ENCODE results near the gene ZCCHC10.
"Not testable (repeated sequence)": the region's sequence is repeated elsewhere in the genome, so short reads cannot be mapped to it uniquely, and the experiment has no call there.

Gene ZCCHC10

GRCh38 chr5:132976852-132977251, 49.5 kb downstream of the ZCCHC10 start:
- no peak for DNase-seq (ENCODE audit: low spot score)

GRCh38 chr5:132972436-132972828, 53.9 kb downstream of the ZCCHC10 start:
- not testable (repeated sequence) for DNase-seq (ENCODE audit: low spot score)

GRCh38 chr5:132971483-132972435, 54.6 kb downstream of the ZCCHC10 start:
- no peak for DNase-seq (ENCODE audit: low spot score)

GRCh38 chr5:132965120-132965519, 61.2 kb downstream of the ZCCHC10 start:
- DNase-seq (ENCODE audit: low spot score): no peak

- DNase-seq (ENCODE audit: low spot score): peak; percentile 97
Measured at GRCh38 chr5:132963171-132964104, 62.9 kb downstream of the ZCCHC10 start, which contains the start of gene AFF4. AFF4 (minus strand) TSS chr5:132963634; CDS start chr5:132937189, 26,445 bp downstream.

- peak; percentile 40 for DNase-seq (ENCODE audit: low spot score)
Measured at GRCh38 chr5:132962429-132963021, 63.8 kb downstream of the ZCCHC10 start.

GRCh38 chr5:132961887-132962286, 64.5 kb downstream of the ZCCHC10 start:
- no peak for DNase-seq (ENCODE audit: low spot score)

- not testable (repeated sequence) for DNase-seq (ENCODE audit: low spot score)
Measured at GRCh38 chr5:132961123-132961815, 65.1 kb downstream of the ZCCHC10 start.

- not testable (repeated sequence) for DNase-seq (ENCODE audit: low spot score)
Measured at GRCh38 chr5:132956166-132956799, 70.1 kb downstream of the ZCCHC10 start.

GRCh38 chr5:132953710-132954109, 72.6 kb downstream of the ZCCHC10 start:
- no peak for DNase-seq (ENCODE audit: low spot score)

- DNase-seq (ENCODE audit: low spot score): no peak
Measured at GRCh38 chr5:132952829-132953228, 73.5 kb downstream of the ZCCHC10 start.

- no peak for DNase-seq (ENCODE audit: low spot score)
Measured at GRCh38 chr5:132951897-132952296, 74.5 kb downstream of the ZCCHC10 start.

GRCh38 chr5:132949136-132949535, 77.2 kb downstream of the ZCCHC10 start:
- DNase-seq (ENCODE audit: low spot score): no peak

GRCh38 chr5:132947671-132948070, 78.7 kb downstream of the ZCCHC10 start:
- DNase-seq (ENCODE audit: low spot score): no peak

All from iPS-NIHi11 (cell line).